HK-2 (cell line): ENCODE results near the gene PRPF8.

Experiments
- DNase-seq: peaks from one replicate; pipeline ENCODE4 v3.0.0-alpha.2; 2018; ENCODE audit not compliant: unreplicated experiment

The PRPF8 gene

GRCh38 chr17:1644493-1645206 is 40.0 kb downstream of the PRPF8 start:
- DNase-seq, result peak; percentile 82

GRCh38 chr17:1643999-1644492 is 40.6 kb downstream of the PRPF8 start:
- DNase-seq, result peak; percentile 75

- DNase-seq, result peak; percentile 38
Measured at GRCh38 chr17:1643293-1643998, 41.2 kb downstream of the PRPF8 start.

- DNase-seq, result no peak
Measured at GRCh38 chr17:1641065-1641403, 43.6 kb downstream of the PRPF8 start.

- DNase-seq, result no peak
Measured at GRCh38 chr17:1640329-1641064, 44.2 kb downstream of the PRPF8 start.

GRCh38 chr17:1639549-1640180 is 45.0 kb downstream of the PRPF8 start:
- DNase-seq, result no peak

GRCh38 chr17:1638624-1639300 is 45.9 kb downstream of the PRPF8 start:
- DNase-seq, result no peak

- no peak for DNase-seq
Measured at GRCh38 chr17:1638171-1638590, 46.5 kb downstream of the PRPF8 start.

GRCh38 chr17:1636732-1637285 is 47.9 kb downstream of the PRPF8 start:
- no peak for DNase-seq

GRCh38 chr17:1635675-1636465 is 48.8 kb downstream of the PRPF8 start:
- DNase-seq, result no peak

- no peak for DNase-seq
Measured at GRCh38 chr17:1634841-1635650, 49.6 kb downstream of the PRPF8 start.

GRCh38 chr17:1630662-1631061 is 54.0 kb downstream of the PRPF8 start:
- DNase-seq, result no peak

- peak; percentile 74 for DNase-seq
Measured at GRCh38 chr17:1629504-1630310, 55.0 kb downstream of the PRPF8 start.

- peak; percentile 96 for DNase-seq
Measured at GRCh38 chr17:1628856-1629503, 55.7 kb downstream of the PRPF8 start.

- DNase-seq, result peak; percentile 78
Measured at GRCh38 chr17:1627982-1628855, 56.4 kb downstream of the PRPF8 start, which contains the start of gene SLC43A2. Gene SLC43A2 (minus strand): TSS chr17:1628834. CDS start chr17:1627874, 960 bp downstream.

GRCh38 chr17:1627182-1627981 is 57.3 kb downstream of the PRPF8 start:
- DNase-seq, result no peak
